IPS-18c (cell line): ENCODE data around the gene GRIN3B.

Experiments used
- H3K4me3 ChIP-seq: 2 replicates; pipeline ENCODE4 v1.7.0; 2013; ENCODE audit warnings: low read depth, mild to moderate bottlenecking, low read length, moderate library complexity; ENCODE audit not compliant: insufficient read depth
- H3K9me3 ChIP-seq: one replicate; pipeline ENCODE4 v1.6.1; 2013; ENCODE audit warnings: mild to moderate bottlenecking, low read length, moderate library complexity; ENCODE audit not compliant: control insufficient read depth, insufficient read depth

GRIN3B gene

DNA sequence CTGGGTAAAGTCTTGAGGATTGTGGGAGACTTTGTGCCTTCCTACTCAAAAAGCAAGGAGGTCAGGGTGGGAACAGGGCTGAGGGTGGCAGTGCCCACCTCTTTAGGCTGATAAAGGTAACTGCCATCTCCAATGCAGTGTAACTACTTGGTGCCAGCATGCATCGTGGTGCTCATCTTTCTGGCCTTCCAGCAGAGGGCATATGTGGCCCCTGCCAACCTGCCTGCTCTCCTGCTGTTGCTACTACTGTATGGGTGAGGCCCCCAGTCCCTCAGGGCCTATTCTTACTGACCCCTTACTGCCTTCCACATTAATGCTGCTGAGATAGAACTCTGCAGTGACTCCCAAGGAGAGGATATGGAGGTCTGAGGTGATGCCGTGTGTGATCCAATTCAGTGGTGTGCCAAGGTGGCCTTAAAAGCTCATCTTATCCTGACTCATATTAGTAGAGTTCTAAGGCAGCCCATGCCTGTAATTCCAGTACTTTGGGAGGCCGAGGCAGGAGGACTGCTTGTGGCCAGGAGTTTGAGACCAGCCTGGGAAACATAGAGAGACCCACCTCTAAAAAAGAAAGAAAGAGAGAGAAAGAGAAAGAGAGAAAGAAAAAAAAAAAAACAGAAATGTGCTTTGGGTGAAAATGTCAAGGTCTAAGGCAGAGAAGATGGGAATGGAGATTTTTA, 57.1 kb downstream of the GRIN3B start:
- no peak overlapping the region for H3K4me3 ChIP-seq
- peaks cover 25% of the 10 kb centered on the region for H3K9me3 ChIP-seq

- peaks cover 25% of the 10 kb centered on the region for H3K9me3 ChIP-seq
These were observed 57.9 kb downstream of the GRIN3B start for GRCh38 chr19:1058112-1058511.

More at GRCh38 chr19:1058112-1058511, 57.9 kb downstream of the GRIN3B start:
- H3K4me3 ChIP-seq = no peak overlapping the region
